Fibroblast of pulmonary artery (primary cell): ENCODE measurements around the gene DTX3.

Experiments used
- DNase-seq: peaks from one replicate; pipeline ENCODE4 v3.0.0-alpha.2; 2010; ENCODE audit warnings: low read depth
- H3K4me3 ChIP-seq: replicated peaks from 2 replicates; pipeline ENCODE4 v1.5.1; 2011; ENCODE audit warnings: low read depth, mild to moderate bottlenecking, control low read depth, low read length, moderate library complexity
- CTCF ChIP-seq: IDR thresholded peaks from 2 replicates; pipeline ENCODE4 v1.5.1; 2011; ENCODE audit warnings: mild to moderate bottlenecking, control low read depth, low read length, inconsistent platforms; ENCODE audit errors: missing control alignments

The DTX3 gene

GRCh38 chr12:57658890-57659289 lies 54.3 kb downstream of the DTX3 start:
- no peak for TF ChIP-seq CTCF
- no peak for DNase-seq
- no peak overlapping the region for H3K4me3 ChIP-seq
